DMS79 treated with DMSO at 0.1 percent for 48 hours (cell line): ENCODE results near the gene ABCA12.
"Not testable (repeated sequence)": the region's sequence is repeated elsewhere in the genome, so short reads cannot be mapped to it uniquely, and the experiment has no call there.

Source experiments
- DNase-seq: peaks from one replicate; lab custom pipeline; 2025; lab: John Stamatoyannopoulos, UW

Gene ABCA12, protein sequence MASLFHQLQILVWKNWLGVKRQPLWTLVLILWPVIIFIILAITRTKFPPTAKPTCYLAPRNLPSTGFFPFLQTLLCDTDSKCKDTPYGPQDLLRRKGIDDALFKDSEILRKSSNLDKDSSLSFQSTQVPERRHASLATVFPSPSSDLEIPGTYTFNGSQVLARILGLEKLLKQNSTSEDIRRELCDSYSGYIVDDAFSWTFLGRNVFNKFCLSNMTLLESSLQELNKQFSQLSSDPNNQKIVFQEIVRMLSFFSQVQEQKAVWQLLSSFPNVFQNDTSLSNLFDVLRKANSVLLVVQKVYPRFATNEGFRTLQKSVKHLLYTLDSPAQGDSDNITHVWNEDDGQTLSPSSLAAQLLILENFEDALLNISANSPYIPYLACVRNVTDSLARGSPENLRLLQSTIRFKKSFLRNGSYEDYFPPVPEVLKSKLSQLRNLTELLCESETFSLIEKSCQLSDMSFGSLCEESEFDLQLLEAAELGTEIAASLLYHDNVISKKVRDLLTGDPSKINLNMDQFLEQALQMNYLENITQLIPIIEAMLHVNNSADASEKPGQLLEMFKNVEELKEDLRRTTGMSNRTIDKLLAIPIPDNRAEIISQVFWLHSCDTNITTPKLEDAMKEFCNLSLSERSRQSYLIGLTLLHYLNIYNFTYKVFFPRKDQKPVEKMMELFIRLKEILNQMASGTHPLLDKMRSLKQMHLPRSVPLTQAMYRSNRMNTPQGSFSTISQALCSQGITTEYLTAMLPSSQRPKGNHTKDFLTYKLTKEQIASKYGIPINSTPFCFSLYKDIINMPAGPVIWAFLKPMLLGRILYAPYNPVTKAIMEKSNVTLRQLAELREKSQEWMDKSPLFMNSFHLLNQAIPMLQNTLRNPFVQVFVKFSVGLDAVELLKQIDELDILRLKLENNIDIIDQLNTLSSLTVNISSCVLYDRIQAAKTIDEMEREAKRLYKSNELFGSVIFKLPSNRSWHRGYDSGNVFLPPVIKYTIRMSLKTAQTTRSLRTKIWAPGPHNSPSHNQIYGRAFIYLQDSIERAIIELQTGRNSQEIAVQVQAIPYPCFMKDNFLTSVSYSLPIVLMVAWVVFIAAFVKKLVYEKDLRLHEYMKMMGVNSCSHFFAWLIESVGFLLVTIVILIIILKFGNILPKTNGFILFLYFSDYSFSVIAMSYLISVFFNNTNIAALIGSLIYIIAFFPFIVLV (N-terminal part only)

GRCh38 chr2:215138479-215138878 lies at the start of gene ABCA12:
Gene ABCA12 (minus strand): TSS chr2:215138626. CDS start chr2:215138208, 418 bp downstream.
- DNase-seq, result no peak

- DNase-seq, result no peak
Observed at GRCh38 chr2:215188078-215188477, 49.7 kb upstream of the ABCA12 start.

DNA sequence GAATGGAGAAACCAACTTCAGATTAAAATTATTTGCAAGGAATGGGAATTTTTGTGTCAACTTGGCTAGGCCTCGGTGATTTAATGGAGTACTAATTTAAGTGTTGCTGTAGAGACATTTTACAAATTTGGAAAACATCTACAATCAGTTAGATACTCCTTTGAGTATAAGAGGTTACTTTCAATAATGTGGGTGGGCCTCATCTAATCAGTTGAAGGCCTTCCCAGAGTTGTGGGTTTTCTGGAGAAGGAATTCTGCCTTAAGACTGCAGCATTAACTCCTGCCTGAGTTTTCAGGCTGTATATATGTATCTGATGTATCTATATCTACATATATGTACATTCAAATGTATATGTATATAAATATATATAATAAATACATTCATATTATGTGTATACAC lies 47.6 kb upstream of the ABCA12 start:
- no peak for DNase-seq

DNA sequence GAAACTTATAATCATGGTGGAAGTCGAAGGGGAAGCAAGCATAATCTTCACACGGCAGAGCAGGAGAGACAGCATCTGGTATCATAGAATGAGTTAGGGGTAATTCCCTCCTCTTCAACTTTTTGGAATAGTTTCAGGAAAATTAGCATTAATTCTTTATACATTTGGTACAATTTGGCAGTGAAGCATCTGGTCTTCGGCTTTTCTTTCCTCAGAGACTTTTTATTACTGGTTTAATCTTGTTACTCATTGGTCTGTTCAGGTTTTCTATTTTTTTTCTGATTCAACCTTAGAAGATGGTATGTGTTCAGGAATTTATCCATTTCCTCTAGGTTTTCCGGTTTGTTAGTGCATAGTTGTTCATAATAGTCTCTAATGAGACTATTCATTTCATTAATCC lies 39.7 kb upstream of the ABCA12 start:
- no peak for DNase-seq

DNA sequence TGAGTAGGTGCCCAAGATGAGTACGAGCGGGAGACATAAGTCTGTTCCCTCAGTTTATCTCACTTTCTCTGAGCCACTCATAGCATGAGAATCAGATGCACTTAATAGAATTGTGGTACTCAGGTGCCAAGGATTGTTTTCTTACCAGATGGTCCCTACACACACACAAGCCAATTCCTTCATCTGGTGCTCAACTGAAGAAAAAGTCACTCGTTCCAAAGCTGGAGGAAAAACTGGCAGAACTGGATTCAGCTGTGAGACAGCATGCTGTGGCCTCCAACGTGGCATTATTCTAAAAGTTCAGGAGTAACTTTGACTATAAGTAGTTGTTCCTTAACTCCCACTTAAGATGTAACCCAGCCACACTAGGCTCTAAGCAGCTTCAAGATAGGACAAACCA lies 33.4 kb upstream of the ABCA12 start:
- DNase-seq, result no peak

DNA sequence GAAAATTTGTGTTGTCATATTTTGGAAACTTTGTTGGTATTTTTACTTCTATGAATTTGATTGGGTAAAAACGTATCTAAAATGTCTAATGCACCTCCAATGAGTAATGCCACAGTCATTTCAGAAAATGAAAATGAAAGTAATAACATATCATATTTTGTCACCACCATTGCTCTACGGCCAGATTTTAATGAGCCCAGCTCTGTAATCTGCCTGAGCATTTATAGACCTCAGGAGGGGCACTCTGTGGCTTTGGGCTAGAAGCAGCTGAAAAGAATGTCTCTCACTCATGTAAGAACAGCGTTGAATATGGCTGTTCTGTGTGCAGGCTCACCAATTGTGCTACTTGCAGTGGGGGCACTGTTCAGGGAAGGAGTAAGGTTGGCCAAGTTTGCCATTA lies 32.7 kb upstream of the ABCA12 start:
- no peak for DNase-seq

DNA sequence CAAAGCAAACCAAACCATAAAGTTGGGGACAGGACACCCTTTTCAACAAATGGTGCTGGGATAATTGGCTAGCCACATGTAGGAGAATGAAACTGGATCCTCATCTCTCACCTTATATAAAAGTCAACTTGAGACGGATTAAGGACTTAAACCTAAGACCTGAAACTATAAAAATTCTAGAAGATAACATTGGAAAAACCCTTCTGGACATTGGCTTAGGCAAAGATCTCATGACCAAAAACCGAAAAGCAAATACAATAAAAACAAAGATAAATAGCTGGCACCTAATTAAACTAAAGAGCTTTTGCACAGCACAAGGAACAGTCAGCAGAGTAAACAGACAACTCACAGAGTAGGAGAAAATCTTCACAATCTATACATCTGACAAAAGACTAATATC lies 28.1 kb upstream of the ABCA12 start:
- not testable (repeated sequence) for DNase-seq

GRCh38 chr2:215163319-215163718 lies 24.9 kb upstream of the ABCA12 start:
- DNase-seq, result not testable (repeated sequence)

GRCh38 chr2:215161301-215161829 lies 22.9 kb upstream of the ABCA12 start:
- no peak for DNase-seq

- DNase-seq, result no peak
Observed at GRCh38 chr2:215160081-215160480, 21.7 kb upstream of the ABCA12 start.

DNA sequence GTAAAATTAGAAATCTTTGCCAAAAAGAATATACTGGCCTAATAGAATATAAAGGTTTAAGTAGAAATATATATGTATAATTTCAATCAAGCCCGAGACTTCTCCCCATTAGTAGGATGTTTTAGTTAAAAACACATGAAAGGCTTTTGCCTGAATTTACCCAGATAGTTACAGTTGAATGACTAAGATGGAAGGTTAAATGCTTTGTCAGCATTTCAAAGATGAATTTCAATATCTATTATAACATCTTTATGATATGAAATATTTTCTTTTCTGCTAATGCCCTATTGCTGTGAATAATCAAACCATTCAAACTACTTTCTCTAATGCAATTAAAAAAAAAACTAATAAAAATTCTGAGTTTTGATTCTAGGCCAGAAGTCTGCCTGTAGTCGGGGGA lies 18.0 kb upstream of the ABCA12 start:
- DNase-seq, result no peak

GRCh38 chr2:215149894-215150293 lies 11.5 kb upstream of the ABCA12 start:
- no peak for DNase-seq

- DNase-seq, result no peak
Observed at GRCh38 chr2:215149486-215149885, 11.1 kb upstream of the ABCA12 start.

DNA sequence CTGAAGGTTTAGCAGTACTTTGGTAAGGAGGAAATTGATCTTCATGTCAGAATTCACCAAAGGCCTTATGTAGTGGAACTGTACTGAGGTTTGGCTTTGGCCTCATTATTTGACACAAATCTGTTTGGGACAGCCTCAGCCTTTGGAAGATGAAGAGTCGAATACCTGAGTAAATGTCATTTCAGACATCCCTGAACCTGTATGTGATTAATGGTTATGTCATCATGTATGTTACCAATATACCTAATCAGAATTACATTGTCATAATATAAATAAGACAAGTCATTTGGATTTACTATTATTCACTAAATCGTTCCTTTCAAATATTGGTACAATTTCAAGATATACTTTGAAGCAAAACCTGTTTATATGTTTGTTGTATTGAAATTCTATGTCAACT lies 10.6 kb upstream of the ABCA12 start:
- DNase-seq, result no peak

- no peak for DNase-seq
Observed at GRCh38 chr2:215145611-215146010, 7.2 kb upstream of the ABCA12 start.

GRCh38 chr2:215144106-215144875 lies 5.9 kb upstream of the ABCA12 start:
- no peak for DNase-seq

DNA sequence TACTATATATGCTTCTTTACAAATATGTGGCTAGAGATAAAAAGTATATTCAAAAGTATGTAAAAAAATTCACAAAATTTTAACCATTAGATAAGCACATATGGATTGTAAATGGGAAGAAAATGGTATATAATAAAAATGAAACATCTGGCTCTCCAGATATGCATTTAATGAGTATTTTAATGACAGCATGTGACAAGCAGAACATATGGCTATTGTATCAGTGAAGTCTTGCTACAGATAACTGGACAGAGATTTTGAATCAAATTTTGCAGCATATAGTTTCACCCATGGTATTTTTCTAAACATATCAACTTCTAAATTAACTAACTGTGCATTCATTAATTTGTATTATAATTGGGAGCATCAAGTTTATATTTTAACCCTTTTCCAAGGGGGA lies 5.0 kb upstream of the ABCA12 start:
- DNase-seq, result no peak

DNA sequence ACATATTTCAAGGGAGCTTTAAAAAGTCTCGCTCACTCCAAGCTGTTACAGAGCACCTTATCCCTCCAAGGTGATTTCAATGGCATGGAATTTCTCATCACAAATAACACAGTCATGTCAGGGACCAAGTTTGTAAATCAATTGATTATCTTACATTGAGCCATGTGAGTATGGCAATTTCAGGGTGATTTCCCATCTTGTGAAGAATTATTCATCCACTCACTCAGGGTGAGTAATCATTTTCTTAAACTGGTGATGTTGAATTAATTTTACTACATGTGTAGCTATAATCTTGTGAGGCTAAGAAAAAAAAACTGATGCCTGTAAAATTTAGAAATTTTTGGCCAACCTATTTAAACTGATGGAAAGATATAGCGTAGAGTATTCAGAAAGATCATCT lies 3.3 kb upstream of the ABCA12 start:
- no peak for DNase-seq

DNA sequence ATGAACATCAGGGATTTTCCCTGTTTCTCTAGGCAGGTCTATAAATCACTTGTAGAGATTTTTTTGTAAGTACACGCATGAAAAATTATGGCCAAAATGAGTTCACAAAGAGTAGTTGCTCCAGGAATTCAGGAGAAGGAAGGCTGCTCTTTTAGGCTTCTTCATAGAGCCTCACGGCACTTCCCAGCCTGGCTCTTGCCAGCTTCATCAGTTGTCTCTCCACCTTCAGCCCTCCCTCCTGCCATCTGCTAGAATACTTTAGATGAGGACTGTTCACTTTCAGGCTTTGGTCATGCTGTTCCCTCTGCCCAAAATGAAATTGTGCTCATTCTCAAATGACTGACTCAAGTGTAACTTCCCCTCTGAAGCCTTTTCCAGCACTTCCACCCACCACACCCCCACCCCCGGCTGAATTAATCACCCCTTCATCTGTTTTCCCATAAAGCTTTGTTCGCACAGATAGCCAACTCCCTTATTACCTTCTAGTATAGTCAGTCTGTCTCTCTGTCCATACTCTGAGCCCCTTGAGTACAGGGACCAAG lies 1.8 kb upstream of the ABCA12 start:
- no peak for DNase-seq

GRCh38 chr2:215137741-215138340 lies 585 bp downstream of the ABCA12 start:
- DNase-seq, result no peak

DNA sequence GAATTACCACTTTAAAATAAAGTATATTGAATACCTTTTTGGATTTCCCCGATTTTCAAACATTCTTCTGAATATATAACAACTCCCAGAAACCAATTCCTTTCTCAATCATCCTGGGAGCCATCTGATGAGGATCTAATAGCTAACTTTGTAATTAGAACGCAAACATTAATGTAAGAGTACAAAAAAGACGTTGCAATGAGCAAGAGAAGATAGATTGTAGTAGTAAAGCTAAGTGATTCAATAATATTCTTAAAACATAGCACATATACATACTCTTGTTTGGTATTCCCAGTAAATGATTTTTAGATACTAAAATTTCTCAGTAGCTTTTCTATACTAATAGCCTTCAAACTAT lies 1.1 kb downstream of the ABCA12 start:
- no peak for DNase-seq
